ENCODE results near the gene PRX. TPM values are rescaled to one million over a fixed set of nuclear protein-coding genes. Genes with fewer than 3 reads are reported as not detected.
"Not testable (repeated sequence)": the region's sequence is repeated elsewhere in the genome, so short reads cannot be mapped to it uniquely, and the experiment has no call there.

The PRX gene
- total and polyA plus RNA-seq, 8 donors = 1.4 to 3.7 (median 2.6) TPM

- no peaks in the 10 kb centered on the region for H3K27me3 ChIP-seq
- H3K4me3 ChIP-seq = no peak overlapping the region
- no peaks in the 10 kb centered on the region for H3K9me3 ChIP-seq
- ATAC-seq (no peak), DNase-seq (no peak), FAIRE-seq (no peak)
- TF ChIP-seq CTCF (IDR thresholded peaks at IDR 0.05) = no peak
- H3K36me3 ChIP-seq = no peaks in the 10 kb centered on the region
- intact Hi-C loops (cut with DNase I) = no loop called here
- 70 to 73% methylated on average over 9 of the region's 9 CpGs for WGBS, 2 donors
- no peaks in the 10 kb centered on the region for H3K4me1 ChIP-seq
- H3K27ac ChIP-seq = no peak overlapping the region
Measured at GRCh38 chr19:40410030-40410389, 3.2 kb downstream of the PRX start.

GRCh38 chr19:40408598-40408925 lies 4.6 kb downstream of the PRX start:
- ATAC-seq; H3K27me3 ChIP-seq; H3K27ac ChIP-seq; H3K4me1 ChIP-seq; FAIRE-seq; DNase-seq; intact Hi-C loops (cut with DNase I); H3K36me3 ChIP-seq; H3K9me3 ChIP-seq; H3K4me3 ChIP-seq: not testable (repeated sequence)
- 80 to 90% methylated on average over 8 of the region's 8 CpGs for whole genome bisulfite sequencing, 2 donors

- no peaks in the 10 kb centered on the region for H3K4me1 ChIP-seq
- WGBS, 2 donors = 64 to 69% methylated on average over 22 of the region's 22 CpGs
- intact Hi-C loops (cut with DNase I) = no loop called here
- no peak overlapping the region for H3K27ac ChIP-seq
- no peaks in the 10 kb centered on the region for H3K27me3 ChIP-seq
- ATAC-seq = no peak
- H3K4me3 ChIP-seq = no peak overlapping the region
- no peaks in the 10 kb centered on the region for H3K9me3 ChIP-seq
- no peak for FAIRE-seq
- TF ChIP-seq CTCF (IDR thresholded peaks at IDR 0.05) = no peak
- DNase-seq = no peak
- no peaks in the 10 kb centered on the region for H3K36me3 ChIP-seq
Measured at GRCh38 chr19:40407714-40408597, 5.2 kb downstream of the PRX start.

- WGBS, 2 donors = 1% methylated on average over 39 to 41 of the region's 41 CpGs
- TF ChIP-seq CTCF (IDR thresholded peaks at IDR 0.05) = no peak
- intact Hi-C loops (cut with DNase I) = no loop called here
- no peak for FAIRE-seq
- peak; percentile 91 to 96 (median 92) for ATAC-seq
- H3K27ac ChIP-seq = peak overlapping the region; percentile 39 to 66 (median 56)
- peak; percentile 83 to 91 (median 88) for DNase-seq
- H3K4me3 ChIP-seq = peak overlapping the region; percentile 20 to 62 (median 38)
- H3K36me3 ChIP-seq = no peaks in the 10 kb centered on the region
- no peaks in the 10 kb centered on the region for H3K9me3 ChIP-seq
- H3K4me1 ChIP-seq = no peaks in the 10 kb centered on the region
- H3K27me3 ChIP-seq = no peaks in the 10 kb centered on the region
Measured at GRCh38 chr19:40403262-40403984, 9.8 kb downstream of the PRX start.

GRCh38 chr19:40400559-40400958 lies 12.6 kb downstream of the PRX start:
- ATAC-seq = no peak
- H3K27me3 ChIP-seq = no peaks in the 10 kb centered on the region
- WGBS, 2 donors = 41 to 52% methylated on average over 2 to 3 of the region's 3 CpGs
- no peaks in the 10 kb centered on the region for H3K9me3 ChIP-seq
- H3K36me3 ChIP-seq = no peaks in the 10 kb centered on the region
- FAIRE-seq = no peak
- intact Hi-C loops (cut with DNase I) = no loop called here
- H3K4me1 ChIP-seq = no peaks in the 10 kb centered on the region
- no peak overlapping the region for H3K27ac ChIP-seq
- no peak overlapping the region for H3K4me3 ChIP-seq
- DNase-seq = no peak
- TF ChIP-seq CTCF (IDR thresholded peaks at IDR 0.05) = no peak
